Muscle of leg (tissue), 16 donors: ENCODE measurements around the gene MTRFR. TPM values are rescaled to one million over a fixed set of nuclear protein-coding genes. Genes with fewer than 3 reads are reported as not detected.
"Not testable (repeated sequence)": the region's sequence is repeated elsewhere in the genome, so short reads cannot be mapped to it uniquely, and the experiment has no call there.

ENCODE experiments used
- DNase-seq: peaks from one replicate; pipeline ENCODE4 v3.0.0; 2013
- H3K27ac ChIP-seq: one replicate; pipeline ENCODE4 v1.5.1; 2013; ENCODE audit warnings: mild to moderate bottlenecking, low read length, control low read depth
- H3K27me3 ChIP-seq: one replicate; pipeline ENCODE4 v1.6.1; 2013; ENCODE audit warnings: low read length; ENCODE audit not compliant: control insufficient read depth, insufficient read depth
- H3K36me3 ChIP-seq: one replicate; pipeline ENCODE4 v1.6.1; 2013; ENCODE audit warnings: low read length; ENCODE audit not compliant: control insufficient read depth, insufficient read depth
- H3K4me1 ChIP-seq: one replicate; pipeline ENCODE4 v1.6.1; 2013; ENCODE audit warnings: low read length; ENCODE audit not compliant: control insufficient read depth, insufficient read depth
- H3K4me3 ChIP-seq: one replicate; pipeline ENCODE4 v1.5.1; 2013; ENCODE audit warnings: low read length, control low read depth
- H3K9me3 ChIP-seq: replicated peaks from 2 replicates; pipeline ENCODE4 v1.6.1; 2013; ENCODE audit warnings: low read depth, low read length; ENCODE audit not compliant: control insufficient read depth
- WGBS: methylation state at CpG from one replicate; pipeline ENCODE4 v1.1.5; 2013; ENCODE audit warnings: missing lambda C conversion rate; ENCODE audit not compliant: insufficient coverage; 5-methylcytosine and 5-hydroxymethylcytosine counted together
- long read RNA-seq, 11 donors: transcript quantifications; one replicate each; lab custom pipeline, GENCODE V29; 2026
- polyA plus RNA-seq, 8 donors: library from polyadenylated mRNA; unstranded; fragments of 120-200 nt; gene quantifications; one replicate each; pipeline versions ENCODE4 v1.2.1 to v1.2.3, GENCODE V29; 2013; ENCODE audit warnings: inconsistent platforms in 1 of 8, low replicate concordance in 1 of 8; ENCODE audit not compliant: insufficient read length in 8 of 8, insufficient read depth in 1 of 8
- total RNA-seq: library from RNA; stranded (reverse); fragments of 120-200 nt; gene quantifications from one replicate; pipeline ENCODE4 v1.2.4, GENCODE V29; 2013

MTRFR gene
- total RNA-seq (9.7 TPM), polyA plus RNA-seq (10 to 100 TPM; 14.5 to 19.4 (median 15.9) TPM)
- long read RNA-seq, donor 1, partial matches to known transcripts: 0 of 2 reads
- long read RNA-seq, donor 1, other reads (novel, unspliced or antisense): 0 of 2 reads
- long read RNA-seq, donor 2: 0 reads
- long read RNA-seq, donor 3, transcript C12orf65-201 (3 exons, 2,073 nt): major isoform, 5 of 334 reads
- long read RNA-seq, donor 3, partial matches to known transcripts: 294 of 334 reads
- long read RNA-seq, donor 3, other reads (novel, unspliced or antisense): 35 of 334 reads
- long read RNA-seq, donor 4, partial matches to known transcripts: 188 of 212 reads
- long read RNA-seq, donor 4, other reads (novel, unspliced or antisense): 19 of 212 reads
- long read RNA-seq, donor 5, transcript C12orf65-201 (3 exons, 2,073 nt): major isoform, 32 of 733 reads
- long read RNA-seq, donor 5, partial matches to known transcripts: 634 of 733 reads
- long read RNA-seq, donor 5, other reads (novel, unspliced or antisense): 66 of 733 reads
- long read RNA-seq, donor 6, transcript C12orf65-201 (3 exons, 2,073 nt): major isoform, 23 of 576 reads
- long read RNA-seq, donor 6, partial matches to known transcripts: 148 of 576 reads
- long read RNA-seq, donor 6, other reads (novel, unspliced or antisense): 404 of 576 reads
- long read RNA-seq, donor 7, transcript C12orf65-201 (3 exons, 2,073 nt): major isoform, 12 of 14 reads
- long read RNA-seq, donor 7, partial matches to known transcripts: 0 of 14 reads
- long read RNA-seq, donor 7, other reads (novel, unspliced or antisense): 0 of 14 reads
- long read RNA-seq, donor 8, transcript C12orf65-201 (3 exons, 2,073 nt): major isoform, 11 of 16 reads
- long read RNA-seq, donor 8, transcript C12orf65-204 (2 exons, 1,326 nt): minor isoform, 5 of 16 reads
- long read RNA-seq, donor 8, partial matches to known transcripts: 0 of 16 reads
- long read RNA-seq, donor 8, other reads (novel, unspliced or antisense): 0 of 16 reads
- long read RNA-seq, donor 9, transcript C12orf65-201 (3 exons, 2,073 nt): major isoform, 12 of 16 reads
- long read RNA-seq, donor 9, partial matches to known transcripts: 0 of 16 reads
- long read RNA-seq, donor 9, other reads (novel, unspliced or antisense): 0 of 16 reads
- long read RNA-seq, donor 10, transcript C12orf65-201 (3 exons, 2,073 nt): major isoform, 15 of 16 reads
- long read RNA-seq, donor 10, partial matches to known transcripts: 0 of 16 reads
- long read RNA-seq, donor 10, other reads (novel, unspliced or antisense): 0 of 16 reads
- long read RNA-seq, donor 11, transcript C12orf65-201 (3 exons, 2,073 nt): major isoform, 9 of 259 reads
- long read RNA-seq, donor 11, partial matches to known transcripts: 88 of 259 reads
- long read RNA-seq, donor 11, other reads (novel, unspliced or antisense): 160 of 259 reads

DNA sequence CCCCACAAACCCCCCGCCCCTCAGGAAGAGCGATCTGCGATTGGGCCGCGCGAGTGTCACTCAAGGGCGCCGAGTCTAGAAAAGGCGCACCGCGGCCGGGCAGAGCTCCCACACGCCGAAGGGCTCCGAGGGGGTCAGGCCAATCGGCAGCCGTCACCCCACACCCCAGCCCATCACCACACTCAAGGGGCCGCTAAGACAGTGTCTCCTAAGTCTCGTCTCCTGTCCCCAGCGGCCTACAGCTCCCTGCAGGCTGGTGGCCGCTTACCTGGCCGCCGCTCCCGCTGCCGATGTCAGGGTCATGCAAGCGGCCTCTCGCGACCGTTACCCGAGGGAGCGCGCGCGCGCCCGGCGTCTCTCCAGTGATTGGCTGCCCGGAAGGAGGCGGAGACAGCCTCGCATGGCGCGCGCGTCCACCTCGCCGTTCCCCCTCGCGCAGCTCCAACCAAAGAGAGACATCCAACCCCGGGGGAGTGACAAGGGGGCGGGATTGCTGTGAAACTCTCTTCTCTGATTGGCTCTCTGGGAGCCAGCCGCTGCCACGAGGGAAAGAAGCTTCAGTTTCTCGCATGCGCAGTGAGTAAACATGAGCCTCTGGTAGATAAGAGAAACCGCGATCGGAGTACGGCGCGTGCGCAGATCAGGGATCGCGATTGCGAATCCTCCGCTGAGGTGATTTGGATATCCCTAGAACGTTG lies at the start of gene MTRFR, which contains the start of gene MPHOSPH9:
TSS of gene MTRFR (plus strand) at position 630 of the 698 bp plus-strand sequence. CDS start 20,239 bp downstream, outside the sequence.
TSS of gene MPHOSPH9 (minus strand) at position 335 of the 698 bp plus-strand sequence. CDS start 2,777 bp downstream, outside the sequence.
- WGBS: under 1% methylated on average over 47 of the region's 66 CpGs
- peak within 1 kb of the TSS; percentile 96 for H3K27ac ChIP-seq
- no peaks in the 10 kb centered on the region for H3K9me3 ChIP-seq
- peaks cover 21% of the 10 kb centered on the region for H3K4me1 ChIP-seq
- H3K36me3 ChIP-seq: peaks cover 5% of the 10 kb centered on the region
- no peaks in the 10 kb centered on the region for H3K27me3 ChIP-seq
- H3K4me3 ChIP-seq: peak within 1 kb of the TSS; percentile 99
- DNase-seq: peak; percentile 100

DNA sequence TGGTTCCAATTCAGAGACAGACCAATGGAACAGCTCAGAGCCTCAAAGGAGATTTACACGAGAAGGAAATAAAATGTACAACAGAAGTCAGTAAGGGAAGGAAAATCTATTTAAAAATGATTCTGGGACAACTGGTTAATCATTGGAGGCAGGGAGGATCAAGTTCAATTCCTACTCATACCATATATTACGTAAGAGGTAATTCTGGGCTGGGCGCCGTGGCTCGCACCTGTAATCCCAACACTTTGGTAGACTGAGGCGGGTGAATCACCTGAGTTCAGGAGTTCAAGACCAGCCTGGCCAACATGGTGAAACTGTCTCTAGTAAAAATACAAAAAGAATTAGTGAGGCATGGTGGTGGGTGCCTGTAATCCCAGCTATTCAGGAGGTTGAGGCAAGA lies 45.6 kb upstream of the MTRFR start:
- Histone ChIP-seq H3K9me3 (no peaks in the 10 kb centered on the region), H3K36me3 (peaks cover 37% of the 10 kb centered on the region), H3K4me1 (no peaks in the 10 kb centered on the region), H3K27me3 (no peaks in the 10 kb centered on the region), H3K27ac (no peak overlapping the region), H3K4me3 (no peak overlapping the region)
- DNase-seq: no peak
- 100% methylated on average over 5 of the region's 6 CpGs for WGBS

DNA sequence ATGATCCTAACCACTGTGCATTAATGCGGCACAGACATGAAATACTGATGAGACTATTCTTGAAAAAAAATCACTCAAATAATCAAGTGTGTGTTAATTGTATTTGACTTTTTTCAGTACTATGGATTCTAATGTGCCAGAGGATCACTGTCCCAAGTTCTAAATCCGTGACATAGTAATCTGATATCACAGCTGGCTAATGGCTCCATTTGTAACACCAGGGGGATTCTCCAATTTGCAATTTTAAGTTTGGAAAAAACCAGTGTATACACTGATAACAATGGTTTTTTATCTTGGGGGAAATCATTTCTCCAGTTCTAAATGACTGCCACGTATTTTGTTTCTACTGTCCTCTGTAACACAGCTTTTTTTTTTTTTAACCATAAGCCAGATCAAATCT lies 33.3 kb upstream of the MTRFR start:
- no peaks in the 10 kb centered on the region for H3K27me3 ChIP-seq
- H3K9me3 ChIP-seq: no peaks in the 10 kb centered on the region
- no peaks in the 10 kb centered on the region for H3K4me1 ChIP-seq
- no CpG with 5 or more reads among the region's 3 CpGs for WGBS
- H3K36me3 ChIP-seq: peaks cover 25% of the 10 kb centered on the region
- H3K4me3 ChIP-seq: no peak overlapping the region
- DNase-seq: peak; percentile 15
- H3K27ac ChIP-seq: no peak overlapping the region

DNA sequence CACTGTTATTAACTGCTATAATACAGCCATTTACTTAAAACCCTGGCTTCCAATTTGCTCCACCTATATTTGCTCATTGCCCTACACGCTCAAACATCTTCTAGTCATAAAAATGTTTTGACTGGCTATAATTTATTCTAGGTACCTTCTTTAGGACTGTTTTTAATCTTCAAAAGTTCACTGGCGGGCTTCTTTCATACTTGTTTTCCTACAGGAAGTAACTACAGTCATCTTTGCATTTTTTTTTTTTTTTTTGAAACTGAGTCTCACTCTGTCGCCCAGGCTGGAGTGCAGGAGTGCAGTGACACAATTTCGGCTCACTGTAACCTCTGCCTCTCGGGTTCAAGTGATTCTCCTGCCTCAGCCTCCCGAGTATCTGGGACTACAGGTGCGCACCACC lies 32.8 kb upstream of the MTRFR start:
- no peaks in the 10 kb centered on the region for H3K9me3 ChIP-seq

DNA sequence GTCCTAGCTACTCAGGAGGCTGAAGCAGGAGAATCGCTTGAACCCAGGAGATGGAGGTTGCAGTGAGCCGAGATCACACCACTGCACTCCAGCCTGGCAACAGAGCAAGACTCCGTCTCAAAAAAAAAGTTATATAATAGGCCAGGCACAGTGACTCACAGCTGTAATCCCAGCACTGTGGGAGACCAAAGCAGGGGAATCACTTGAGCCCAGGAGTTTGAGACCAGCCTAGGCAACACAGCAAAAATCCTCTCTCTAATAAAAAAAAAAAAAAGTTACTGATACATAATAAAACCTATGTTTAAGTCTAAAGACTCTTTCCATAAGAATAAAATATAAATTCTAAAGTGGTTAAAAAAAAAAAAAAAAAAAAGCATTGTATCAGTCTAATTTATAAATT lies 26.4 kb upstream of the MTRFR start:
- H3K36me3 ChIP-seq: peaks cover 42% of the 10 kb centered on the region
- H3K9me3 ChIP-seq, H3K27me3 ChIP-seq, H3K4me1 ChIP-seq, H3K4me3 ChIP-seq, H3K27ac ChIP-seq, DNase-seq: not testable (repeated sequence)
- WGBS: no CpG with 5 or more reads among the region's 3 CpGs

More for the DNA sequence above, 32.8 kb upstream of the MTRFR start:
- Histone ChIP-seq H3K4me1 (no peaks in the 10 kb centered on the region), H3K4me3 (no peak overlapping the region), H3K27me3 (no peaks in the 10 kb centered on the region), H3K27ac (no peak overlapping the region), H3K36me3 (peaks cover 29% of the 10 kb centered on the region)
- WGBS: 80% methylated on average over 1 of the region's 7 CpGs
- no peak for DNase-seq

DNA sequence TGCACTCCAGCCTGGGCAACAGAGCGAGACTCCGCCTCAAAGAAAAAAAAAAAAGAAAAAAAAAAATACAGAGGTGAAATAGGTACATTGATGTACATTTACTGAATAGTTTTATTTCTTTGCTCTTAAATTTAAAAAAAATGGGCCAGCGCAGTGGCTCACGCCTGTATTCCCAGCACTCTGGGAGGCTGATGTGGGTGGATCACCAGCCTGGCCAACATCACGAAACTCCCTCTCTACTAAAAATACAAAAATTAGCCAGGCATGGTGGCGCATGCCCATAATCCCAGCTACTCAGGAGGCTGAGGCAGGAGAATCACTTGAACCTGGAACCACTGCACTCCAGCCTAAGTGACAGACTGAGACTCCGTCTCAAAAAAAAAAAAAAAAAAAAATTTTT lies 25.4 kb upstream of the MTRFR start:
- H3K27ac ChIP-seq, H3K4me3 ChIP-seq, H3K9me3 ChIP-seq, DNase-seq, H3K4me1 ChIP-seq, H3K27me3 ChIP-seq: not testable (repeated sequence)
- WGBS: 100% methylated on average over 2 of the region's 7 CpGs
- peaks cover 44% of the 10 kb centered on the region for H3K36me3 ChIP-seq

DNA sequence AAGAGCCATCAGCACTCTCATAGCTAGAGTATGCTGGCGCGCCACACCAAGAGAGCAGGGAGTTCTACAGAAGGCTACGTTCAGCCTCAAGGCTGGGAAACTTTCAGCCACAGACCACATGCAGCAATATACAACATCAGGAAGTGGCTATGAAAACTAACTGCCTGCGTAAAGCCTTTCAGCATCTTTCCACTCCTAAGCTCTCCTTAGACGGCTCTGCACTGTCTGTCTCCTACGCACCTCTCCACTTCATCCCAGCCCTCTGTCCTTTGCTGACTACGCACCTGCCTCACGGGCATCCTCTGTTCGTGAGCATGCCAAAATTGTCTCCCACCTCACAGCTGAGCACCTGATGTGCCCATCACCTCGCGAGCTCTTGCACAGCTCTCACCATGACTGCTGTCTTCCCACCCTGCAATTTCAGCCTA lies 10.0 kb upstream of the MTRFR start:
- no peak for DNase-seq
- WGBS: 90% methylated on average over 9 of the region's 11 CpGs
- H3K27me3 ChIP-seq: no peaks in the 10 kb centered on the region
- H3K4me3 ChIP-seq: no peak overlapping the region
- no peak overlapping the region for H3K27ac ChIP-seq
- peaks cover 33% of the 10 kb centered on the region for H3K36me3 ChIP-seq
- H3K9me3 ChIP-seq: no peaks in the 10 kb centered on the region
- no peaks in the 10 kb centered on the region for H3K4me1 ChIP-seq

DNA sequence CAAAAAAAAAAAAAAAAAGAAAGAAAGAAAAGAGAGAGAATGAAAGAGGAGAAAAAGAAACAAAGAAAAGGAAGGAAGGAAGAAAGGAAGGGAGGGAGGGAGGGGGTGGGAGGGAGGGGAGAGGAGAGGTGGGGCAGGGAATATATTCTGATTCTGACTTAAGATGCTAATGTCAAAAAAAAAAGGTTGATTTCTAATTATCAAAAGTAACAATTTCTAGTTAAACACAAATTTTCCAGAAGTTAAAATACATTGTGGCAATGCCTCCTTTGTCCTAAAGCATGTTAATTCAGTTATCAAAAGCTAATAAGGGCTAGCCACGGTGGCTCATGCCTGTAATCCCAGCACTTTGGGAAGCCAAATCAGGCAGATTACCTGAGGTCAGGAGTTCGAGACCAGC lies 7.8 kb upstream of the MTRFR start:
- no peaks in the 10 kb centered on the region for H3K27me3 ChIP-seq
- no peak overlapping the region for H3K27ac ChIP-seq
- H3K4me1 ChIP-seq: no peaks in the 10 kb centered on the region
- WGBS: 100% methylated on average over 1 of the region's 2 CpGs
- no peak for DNase-seq
- H3K4me3 ChIP-seq: no peak overlapping the region
- peaks cover 21% of the 10 kb centered on the region for H3K36me3 ChIP-seq
- no peaks in the 10 kb centered on the region for H3K9me3 ChIP-seq
